ENCODE results near the gene PCDHA10. TPM values are rescaled to one million over a fixed set of nuclear protein-coding genes. Genes with fewer than 3 reads are reported as not detected.
A peak's percentile ranks its signal among the peaks of the same experiment; 100 is the strongest.
"Not testable (repeated sequence)": the region's sequence is repeated elsewhere in the genome, so short reads cannot be mapped to it uniquely, and the experiment has no call there.

Gene PCDHA10
- not detected for total RNA-seq

GRCh38 chr5:140855772-140856674 is at the start of gene PCDHA10:
Gene PCDHA10, plus strand, starts transcription at chr5:140855897. Its CDS starts 152 bp downstream, at chr5:140856049.
- DNase-seq (ENCODE audit: low spot score in 2 of 2) (no peak), ATAC-seq (no peak)
- H3K36me3 Mint-ChIP-seq, result peaks cover 19 to 32% of the 10 kb centered on the region in 2 donors
- peak within 1 kb of the TSS in 1 of 2 donors; percentile 57 for H3K27ac Mint-ChIP-seq
- H3K9me3 Mint-ChIP-seq, result peaks cover 11 to 19% of the 10 kb centered on the region in 2 donors

- ATAC-seq, result no peak
- peaks cover 14 to 56% of the 10 kb centered on the region in 2 donors for H3K36me3 Mint-ChIP-seq
- DNase-seq (ENCODE audit: low spot score in 2 of 2), result peak in 1 of 2 donors; percentile 37
- H3K9me3 Mint-ChIP-seq, result peaks cover 4 to 40% of the 10 kb centered on the region in 2 donors
- peak within 1 kb of the TSS in 1 of 2 donors; percentile 10 for H3K27ac Mint-ChIP-seq
Measured at GRCh38 chr5:140806834-140807775, 48.6 kb upstream of the PCDHA10 start, which contains the start of gene PCDHA4. Gene PCDHA4, plus strand, starts transcription at chr5:140807068.

- Mint-ChIP-seq H3K9me3 (peaks cover 16 to 47% of the 10 kb centered on the region in 2 donors), H3K36me3 (peaks cover 13 to 61% of the 10 kb centered on the region in 2 donors)
- H3K27ac Mint-ChIP-seq; DNase-seq (ENCODE audit: low spot score in 2 of 2); ATAC-seq: not testable (repeated sequence)
Measured at GRCh38 chr5:140808241-140808888, 47.3 kb upstream of the PCDHA10 start.

GRCh38 chr5:140808889-140809291 is 46.8 kb upstream of the PCDHA10 start:
- Mint-ChIP-seq H3K36me3 (peaks cover 13 to 58% of the 10 kb centered on the region in 2 donors), H3K9me3 (peaks cover 17 to 42% of the 10 kb centered on the region in 2 donors), H3K27ac (no peak overlapping the region)
- DNase-seq (ENCODE audit: low spot score in 2 of 2) (no peak), ATAC-seq (no peak)

GRCh38 chr5:140821375-140822280 is 34.1 kb upstream of the PCDHA10 start, which contains the start of gene PCDHA5:
Gene PCDHA5, plus strand, starts transcription at chr5:140821613.
- H3K9me3 Mint-ChIP-seq, result peaks cover 5 to 7% of the 10 kb centered on the region in 2 donors
- H3K27ac Mint-ChIP-seq, result no peak within 1 kb of the TSS
- ATAC-seq (no peak), DNase-seq (ENCODE audit: low spot score in 2 of 2) (peak in 1 of 2 donors; percentile 36)
- peaks cover 11 to 29% of the 10 kb centered on the region in 2 donors for H3K36me3 Mint-ChIP-seq

GRCh38 chr5:140822281-140822629 is 33.4 kb upstream of the PCDHA10 start:
- H3K36me3 Mint-ChIP-seq, result peaks cover 11 to 32% of the 10 kb centered on the region in 2 donors
- ATAC-seq, result no peak
- H3K27ac Mint-ChIP-seq, result no peak overlapping the region
- H3K9me3 Mint-ChIP-seq, result peaks cover 5% of the 10 kb centered on the region in 2 donors
- DNase-seq (ENCODE audit: low spot score in 2 of 2), result no peak

GRCh38 chr5:140822969-140823368 is 32.7 kb upstream of the PCDHA10 start:
- not testable (repeated sequence) for H3K9me3 Mint-ChIP-seq; H3K27ac Mint-ChIP-seq; DNase-seq (ENCODE audit: low spot score in 2 of 2); ATAC-seq
- peaks cover 16 to 33% of the 10 kb centered on the region in 2 donors for H3K36me3 Mint-ChIP-seq

GRCh38 chr5:140823475-140823874 is 32.2 kb upstream of the PCDHA10 start:
- DNase-seq (ENCODE audit: low spot score in 2 of 2) (no peak), ATAC-seq (no peak)
- Mint-ChIP-seq H3K27ac (no peak overlapping the region), H3K36me3 (peaks cover 21 to 38% of the 10 kb centered on the region in 2 donors), H3K9me3 (peaks cover 8 to 10% of the 10 kb centered on the region in 2 donors)

- Mint-ChIP-seq H3K27ac (no peak within 1 kb of the TSS), H3K36me3 (peaks cover 25 to 48% of the 10 kb centered on the region in 2 donors), H3K9me3 (peaks cover 13 to 14% of the 10 kb centered on the region in 2 donors)
- no peak for DNase-seq (ENCODE audit: low spot score in 2 of 2)
- no peak for ATAC-seq
Measured at GRCh38 chr5:140827704-140828361, 27.9 kb upstream of the PCDHA10 start, which contains the start of gene PCDHA6. Gene PCDHA6, plus strand, starts transcription at chr5:140827960. Its CDS starts 132 bp downstream, at chr5:140828092.

- peaks cover 15 to 16% of the 10 kb centered on the region in 2 donors for H3K9me3 Mint-ChIP-seq
- H3K27ac Mint-ChIP-seq, result no peak overlapping the region
- H3K36me3 Mint-ChIP-seq, result peaks cover 25 to 47% of the 10 kb centered on the region in 2 donors
- ATAC-seq (no peak), DNase-seq (ENCODE audit: low spot score in 2 of 2) (no peak)
Measured at GRCh38 chr5:140828362-140828737, 27.3 kb upstream of the PCDHA10 start.

GRCh38 chr5:140829511-140830501 is 25.9 kb upstream of the PCDHA10 start:
- not testable (repeated sequence) for DNase-seq (ENCODE audit: low spot score in 2 of 2); H3K27ac Mint-ChIP-seq; ATAC-seq
- Mint-ChIP-seq H3K36me3 (peaks cover 30 to 50% of the 10 kb centered on the region in 2 donors), H3K9me3 (peaks cover 19 to 21% of the 10 kb centered on the region in 2 donors)

- Mint-ChIP-seq H3K9me3 (peaks cover 10 to 29% of the 10 kb centered on the region in 2 donors), H3K36me3 (peaks cover 21 to 42% of the 10 kb centered on the region in 2 donors), H3K27ac (no peak within 1 kb of the TSS)
- ATAC-seq (no peak), DNase-seq (ENCODE audit: low spot score in 2 of 2) (no peak)
Measured at GRCh38 chr5:140833993-140834392, 21.7 kb upstream of the PCDHA10 start, which contains the start of gene PCDHA7. Gene PCDHA7, plus strand, starts transcription at chr5:140834269. Its CDS starts 115 bp downstream, at chr5:140834384.

- H3K36me3 Mint-ChIP-seq, result peaks cover 15 to 38% of the 10 kb centered on the region in 2 donors
- not testable (repeated sequence) for H3K27ac Mint-ChIP-seq; DNase-seq (ENCODE audit: low spot score in 2 of 2); ATAC-seq
- H3K9me3 Mint-ChIP-seq, result peaks cover 11 to 24% of the 10 kb centered on the region in 2 donors
Measured at GRCh38 chr5:140834439-140835008, 21.2 kb upstream of the PCDHA10 start.

Data from activated naive CD4-positive, alpha-beta T cell treated with anti-CD3 and anti-CD28 coated beads, Interleukin-2, amount 50 U/mL, for 72 hours (primary cell).